GM18502 (cell line): ENCODE measurements around the gene PWWP2B.

Source experiments
- ATAC-seq: cut with Tn5 transposase; IDR thresholded peaks from one replicate; pipeline ENCODE4 v1.9.1; 2021; ENCODE audit warnings: mild to moderate bottlenecking; ENCODE audit not compliant: unreplicated experiment, poor library complexity

The PWWP2B gene

DNA sequence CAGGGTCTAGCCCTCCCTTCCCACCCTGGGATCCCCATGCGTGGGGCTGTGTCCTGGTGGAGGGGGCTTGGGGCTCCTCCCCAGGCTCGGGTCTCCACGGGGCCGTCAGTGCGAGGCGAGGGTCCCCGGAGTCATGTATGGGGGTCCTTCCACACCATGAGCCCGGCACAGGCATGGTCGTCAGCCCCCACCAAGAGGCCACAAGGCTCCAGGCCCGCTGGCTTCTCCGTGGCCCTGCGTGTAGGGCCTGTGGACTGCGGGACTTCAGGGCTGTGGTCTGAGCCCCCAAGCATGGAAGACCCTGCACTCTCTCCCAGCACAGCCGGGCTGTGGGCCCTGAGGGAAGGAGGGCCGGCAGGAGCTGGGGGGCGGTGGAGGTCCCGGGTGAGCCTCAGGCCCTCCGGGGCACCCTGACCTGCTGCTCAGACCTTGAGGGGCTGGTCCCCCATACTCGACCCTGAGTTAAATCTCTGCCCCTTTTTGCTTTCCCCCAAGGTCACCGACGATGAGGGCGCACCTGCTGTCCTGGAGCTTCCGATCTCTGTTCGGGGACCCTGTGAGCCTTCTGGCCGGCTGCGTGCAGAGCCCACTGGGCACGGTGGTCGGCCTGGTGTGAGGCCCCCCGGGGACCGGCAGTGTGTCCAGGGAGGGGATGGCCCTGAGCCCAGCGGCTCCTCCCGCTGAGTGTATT lies 19.7 kb downstream of the PWWP2B start:
- ATAC-seq: no peak

DNA sequence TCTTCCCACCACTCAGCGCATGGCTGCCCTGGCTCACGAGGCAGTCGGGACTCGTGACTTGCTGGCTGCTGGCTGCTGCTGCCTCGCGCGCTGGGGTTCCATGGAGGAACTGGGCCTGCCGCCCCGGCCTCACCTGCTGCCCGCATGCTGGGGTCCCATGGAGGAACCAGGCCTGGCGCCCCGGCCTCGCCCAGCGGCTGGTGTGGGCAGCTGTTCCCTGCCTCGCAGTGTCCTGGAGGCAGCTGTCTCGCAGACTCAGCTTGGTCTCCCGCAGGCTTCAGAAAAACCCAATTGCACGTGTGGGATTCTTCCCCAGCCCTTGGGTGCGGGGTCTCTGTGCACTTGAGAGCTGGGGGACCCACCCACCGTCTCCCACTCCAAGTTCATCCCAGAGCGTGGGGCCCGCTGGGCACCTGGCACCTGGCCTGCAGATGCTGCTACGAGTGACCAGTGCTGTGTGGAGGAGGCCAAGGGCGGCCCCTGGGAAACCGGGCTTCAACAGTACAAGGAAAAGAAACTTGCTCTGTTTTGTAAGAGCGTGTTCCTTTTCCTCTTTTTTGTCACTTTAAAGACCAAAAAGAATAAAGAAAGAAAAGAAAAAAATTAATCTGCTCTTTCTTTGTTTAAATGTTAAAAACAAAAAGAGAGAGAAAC lies 20.4 kb downstream of the PWWP2B start:
- ATAC-seq: no peak

- no peak for ATAC-seq
Measured at GRCh38 chr10:132417957-132418441, 21.0 kb downstream of the PWWP2B start.

- ATAC-seq: no peak
Measured at GRCh38 chr10:132418527-132419416, 21.8 kb downstream of the PWWP2B start.

DNA sequence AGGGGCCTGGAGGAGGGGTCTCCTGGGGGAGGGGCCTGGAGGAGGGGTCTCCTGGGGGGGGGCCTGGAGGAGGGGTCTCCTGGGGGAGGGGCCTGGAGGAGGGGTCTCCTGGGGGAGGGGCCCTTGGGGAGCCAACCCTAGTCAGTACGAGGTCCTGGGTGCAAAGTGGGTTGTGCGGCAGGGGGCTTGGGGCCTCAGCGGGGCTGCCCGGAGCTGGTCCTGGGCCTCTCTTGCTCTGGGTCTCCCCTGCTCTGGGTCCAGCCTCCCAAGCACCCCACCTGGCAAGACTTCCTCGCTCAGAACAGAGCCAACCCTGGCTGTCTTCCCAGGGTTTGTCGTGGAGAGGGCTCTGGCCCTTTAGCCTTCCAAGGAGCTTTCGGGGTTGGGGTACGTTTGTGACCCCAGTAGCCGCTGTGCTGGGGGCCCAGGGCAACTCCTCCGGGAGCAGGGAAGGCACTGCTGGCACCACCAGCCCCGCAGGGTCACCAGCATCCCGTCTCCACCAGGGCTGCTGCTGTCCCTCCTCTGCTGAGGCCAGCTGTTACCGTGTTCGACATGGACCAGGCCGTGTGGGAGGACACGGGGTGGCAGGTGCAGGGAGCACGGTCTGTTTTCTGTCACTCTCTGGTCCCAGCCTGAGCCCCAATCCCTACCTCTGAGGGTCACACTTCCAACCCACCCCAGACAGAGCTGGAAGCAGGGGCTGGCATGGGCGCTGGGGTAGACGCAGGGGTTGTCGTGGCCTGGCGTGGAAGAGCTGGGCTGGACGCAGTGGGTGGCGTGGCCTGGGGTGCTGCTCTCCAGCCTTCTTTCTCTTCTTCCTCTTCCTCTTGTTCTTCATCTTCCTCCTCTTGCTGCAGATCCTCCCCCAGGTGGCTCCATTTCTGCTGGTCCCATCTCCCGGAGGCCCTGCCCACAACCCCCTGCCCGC lies 22.8 kb downstream of the PWWP2B start:
- no peak for ATAC-seq

GRCh38 chr10:132420469-132420980 lies 23.5 kb downstream of the PWWP2B start:
- ATAC-seq: no peak

DNA sequence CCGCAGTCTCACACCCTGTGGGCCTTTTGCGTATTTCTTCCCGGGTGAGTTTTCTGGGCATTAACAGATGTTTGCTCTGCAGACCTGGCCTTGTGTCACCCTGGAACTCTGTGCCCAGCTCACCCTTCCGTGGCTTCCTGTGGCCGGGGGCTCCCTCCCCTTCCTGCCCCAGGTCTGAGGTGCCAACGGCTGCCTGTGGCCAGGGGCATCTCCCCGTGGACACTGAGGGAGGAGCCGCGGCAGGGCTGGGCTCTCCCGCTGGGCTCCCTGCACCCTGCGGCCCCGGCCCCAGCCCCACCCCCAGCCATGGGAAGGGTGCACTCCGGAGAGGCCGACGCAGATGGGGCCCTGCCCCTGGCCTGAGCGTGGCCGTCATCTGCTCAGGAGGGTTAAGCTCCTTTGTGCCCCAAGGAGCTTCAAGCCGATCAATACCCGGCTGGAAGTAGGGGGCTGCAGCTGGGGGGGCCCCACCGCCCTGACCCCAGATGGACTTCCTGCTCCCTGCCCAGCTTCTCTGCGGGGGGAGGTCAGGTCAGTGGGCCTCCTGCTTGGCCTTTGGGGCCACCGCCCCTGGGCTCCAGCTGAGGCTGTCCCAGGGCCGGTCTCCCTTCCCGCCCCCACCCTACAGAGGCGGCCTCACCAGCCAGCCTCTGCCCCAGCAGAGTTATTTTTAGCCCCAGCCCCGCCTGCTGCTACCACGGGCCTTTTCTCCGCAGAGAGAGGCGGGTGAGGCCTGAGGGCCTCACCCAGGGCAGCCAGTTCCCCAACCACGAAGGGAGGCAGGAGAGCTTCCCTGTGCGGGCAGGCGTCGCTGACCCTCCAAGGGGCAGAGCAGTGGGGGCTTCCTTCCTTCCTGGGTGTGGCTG lies 24.2 kb downstream of the PWWP2B start:
- ATAC-seq: peak; percentile 41

GRCh38 chr10:132421847-132422751 lies 25.1 kb downstream of the PWWP2B start:
- ATAC-seq: peak; percentile 33

DNA sequence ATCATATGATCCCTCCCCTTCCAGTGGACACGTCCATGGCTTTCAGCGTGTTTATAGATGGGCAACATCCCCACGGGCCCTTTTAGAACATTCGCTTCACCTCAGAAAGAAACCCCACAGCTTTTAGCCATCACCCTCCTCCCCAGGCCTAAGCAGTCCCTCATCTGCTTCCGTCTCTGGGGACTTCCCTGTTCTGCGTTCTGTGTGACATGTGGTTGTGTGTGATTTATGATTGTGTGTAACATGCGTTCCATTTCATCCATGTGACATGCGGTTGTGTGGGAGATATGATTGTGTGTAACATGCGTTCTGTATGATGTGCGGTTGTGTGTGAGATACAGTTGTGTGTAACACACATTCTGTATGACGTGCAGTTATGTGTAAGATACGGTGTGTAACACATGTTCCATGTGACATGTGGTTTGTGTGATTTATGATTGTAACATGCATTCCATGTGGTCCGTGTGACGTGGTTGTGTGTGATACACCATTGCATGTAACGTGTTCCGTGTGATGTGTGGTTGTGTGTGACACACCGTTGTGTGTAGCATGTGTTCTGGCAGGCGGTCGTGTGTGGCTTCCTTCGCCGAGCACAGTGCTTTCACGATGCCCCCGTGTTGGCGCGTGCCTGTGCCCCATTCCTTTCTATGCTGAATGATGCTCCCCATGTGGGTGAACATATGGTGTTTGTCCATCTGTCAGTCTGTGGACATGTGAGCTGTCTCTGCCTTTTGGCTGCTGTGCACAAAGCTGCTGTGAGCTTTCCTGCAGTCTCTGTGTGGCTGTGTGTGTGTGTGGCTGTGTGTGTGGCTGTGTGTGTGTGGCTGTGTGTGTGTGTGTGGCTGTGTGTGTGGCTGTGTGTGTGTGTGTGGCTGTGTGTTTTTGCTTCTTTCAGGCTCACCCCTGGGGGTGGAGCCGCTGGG lies 26.2 kb downstream of the PWWP2B start:
- ATAC-seq: no peak

DNA sequence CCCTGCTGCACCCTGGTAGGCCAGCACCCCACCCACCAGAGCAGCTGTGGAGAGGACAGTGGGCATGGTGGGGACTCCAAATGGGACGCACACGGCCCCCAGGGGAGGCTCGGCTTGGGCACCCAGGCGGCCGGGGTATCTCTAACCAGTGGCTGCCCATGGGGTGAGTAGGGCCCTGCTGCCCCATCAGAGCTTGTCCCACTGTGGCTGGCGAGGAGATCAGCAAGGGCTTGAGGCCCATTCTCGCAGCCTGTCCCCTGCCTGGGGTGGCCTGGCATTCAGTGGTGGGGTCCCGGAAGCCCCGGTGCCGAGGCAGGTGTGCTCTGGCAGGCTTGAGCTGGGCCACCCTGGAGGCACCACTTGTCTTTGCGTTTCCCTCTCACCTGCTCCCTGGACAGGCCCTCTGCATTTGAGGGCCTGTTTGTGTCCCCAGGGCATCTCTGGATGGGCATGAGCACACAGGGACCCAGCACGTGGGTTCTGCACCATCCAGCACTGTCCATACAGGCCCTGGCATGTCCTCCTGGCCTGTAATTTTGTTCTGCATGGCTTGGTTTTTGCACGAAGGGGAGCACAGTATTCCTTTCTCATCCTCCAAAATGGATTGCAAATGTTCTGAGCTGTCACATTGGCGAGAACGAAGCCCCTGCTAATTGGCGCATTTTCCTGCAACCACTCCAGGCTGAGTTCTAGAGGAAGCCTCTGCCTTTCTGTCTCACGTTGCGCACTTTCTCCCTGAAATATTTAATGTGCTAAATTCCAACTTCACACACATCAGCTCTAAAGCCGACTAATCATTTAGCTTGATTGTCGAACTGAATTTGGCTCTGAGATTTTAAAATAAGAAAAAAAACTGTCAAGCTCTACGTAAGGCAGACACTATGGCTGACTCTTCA lies 27.2 kb downstream of the PWWP2B start:
- ATAC-seq: no peak

- ATAC-seq: no peak
Measured at GRCh38 chr10:132425029-132425756, 28.2 kb downstream of the PWWP2B start.

GRCh38 chr10:132425757-132426155 lies 28.8 kb downstream of the PWWP2B start:
- ATAC-seq: no peak

DNA sequence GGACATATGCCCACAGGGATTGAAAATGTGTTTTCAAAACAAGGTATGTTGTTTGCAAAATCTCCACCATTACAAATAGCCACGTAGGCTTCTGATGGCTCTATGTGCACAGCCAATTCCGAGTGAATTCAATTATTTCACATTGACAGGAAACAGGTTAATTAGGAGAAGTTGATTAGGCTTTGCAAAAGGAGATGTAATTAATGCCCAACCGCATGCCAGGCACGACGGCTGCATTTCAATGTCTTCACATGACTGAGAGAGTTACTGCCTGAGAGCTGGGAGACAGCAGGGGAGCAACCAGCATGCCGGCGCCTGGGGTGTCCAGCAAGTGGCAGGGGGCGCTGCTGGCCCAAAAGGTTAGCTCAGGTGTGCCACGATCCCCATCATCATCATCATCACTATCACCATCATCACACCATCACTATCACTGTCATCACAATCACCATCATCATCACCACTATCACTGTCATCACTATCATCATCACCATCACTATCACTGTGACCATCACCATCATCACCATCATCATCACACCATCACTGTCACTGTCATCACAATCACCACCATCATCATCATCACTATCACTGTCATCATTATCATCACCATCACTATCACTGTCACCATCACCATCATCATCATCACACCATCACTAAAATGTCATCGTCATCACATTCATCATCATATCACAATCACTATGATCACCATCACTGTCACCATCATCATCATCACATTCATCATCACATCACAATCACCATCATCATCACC lies 30.2 kb downstream of the PWWP2B start:
- no peak for ATAC-seq

DNA sequence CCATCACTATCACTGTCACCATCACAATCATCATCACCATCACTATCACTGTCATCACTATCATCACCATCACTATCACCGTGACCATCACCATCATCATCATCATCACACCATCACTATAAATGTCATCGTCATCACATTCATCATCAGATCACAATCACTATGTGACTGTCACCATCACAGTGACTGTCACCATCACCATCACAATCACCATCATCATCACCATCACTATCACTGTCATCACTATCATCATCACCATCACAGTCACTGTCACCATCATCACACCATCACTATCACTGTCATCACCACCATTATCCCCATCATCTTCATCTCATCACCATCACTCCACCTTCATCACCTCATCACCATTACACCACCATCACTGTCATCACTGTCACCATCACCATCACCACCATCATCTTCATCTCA lies 31.0 kb downstream of the PWWP2B start:
- no peak for ATAC-seq
